Embryonic facial prominence (tissue), 1 donor: ENCODE measurements around the gene LCE7A.

Source experiments
- DNase-seq: peaks from one replicate; pipeline ENCODE4 v3.0.0-alpha.2; 2016; ENCODE audit errors: extremely low spot score

LCE7A gene

DNA sequence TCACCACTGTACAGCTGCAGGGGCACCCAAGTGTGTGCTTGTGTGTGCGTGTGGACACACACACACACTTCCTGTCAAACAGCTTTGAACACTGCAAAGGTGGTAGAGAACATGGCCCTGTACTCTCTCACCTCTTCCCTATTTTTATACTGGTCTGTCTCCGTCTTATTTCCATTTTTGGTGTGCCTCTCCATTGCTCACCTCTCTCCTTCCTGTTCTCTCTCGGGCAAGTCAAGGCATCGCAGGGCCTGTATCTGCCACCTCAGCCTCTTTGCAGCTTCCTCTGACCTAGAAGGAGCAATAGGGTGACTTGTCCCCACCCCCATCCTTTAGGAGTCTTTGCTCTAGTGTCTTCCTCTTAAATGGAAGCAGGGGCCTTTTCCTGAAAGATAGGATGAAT, 20.5 kb downstream of the LCE7A start:
- DNase-seq, result no peak

DNA sequence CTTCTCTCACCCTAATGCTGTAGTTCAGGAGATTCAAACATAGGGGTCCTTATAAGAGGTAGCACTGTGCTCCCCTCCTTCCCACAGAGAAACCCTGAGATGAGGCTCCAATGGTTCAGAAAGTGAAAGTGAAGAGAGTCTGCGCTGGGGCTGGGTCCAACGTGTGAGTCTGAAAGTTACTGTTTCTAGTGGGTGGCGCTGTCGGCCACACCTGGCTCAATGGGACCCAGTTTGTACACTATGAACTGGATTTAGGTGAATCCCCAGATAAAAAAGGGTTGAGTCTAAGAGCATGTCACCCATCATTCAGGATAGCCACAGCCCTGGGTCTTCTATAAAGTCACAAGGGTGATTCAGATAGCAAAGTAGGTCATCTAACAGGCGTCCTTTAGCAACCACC, 21.1 kb downstream of the LCE7A start:
- no peak for DNase-seq

DNA sequence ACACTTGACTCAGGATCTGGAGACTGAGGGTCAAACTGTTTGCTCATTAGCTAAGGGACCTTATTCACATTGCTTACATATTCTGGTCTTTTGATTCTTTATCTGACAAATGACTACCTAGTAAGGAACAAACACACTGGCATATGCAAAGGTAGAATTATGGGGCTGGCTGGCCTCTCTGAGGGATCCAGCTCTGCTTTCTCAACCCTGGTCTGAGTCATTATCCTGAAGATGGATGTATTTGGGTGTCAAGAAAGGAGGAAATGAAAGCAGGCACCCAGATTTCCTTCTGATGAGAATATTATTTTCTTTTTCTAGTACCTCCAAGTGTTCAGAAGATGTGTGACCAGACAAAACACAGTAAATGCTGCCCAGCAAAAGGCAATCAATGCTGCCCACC, 24.3 kb downstream of the LCE7A start:
- DNase-seq, result no peak

DNA sequence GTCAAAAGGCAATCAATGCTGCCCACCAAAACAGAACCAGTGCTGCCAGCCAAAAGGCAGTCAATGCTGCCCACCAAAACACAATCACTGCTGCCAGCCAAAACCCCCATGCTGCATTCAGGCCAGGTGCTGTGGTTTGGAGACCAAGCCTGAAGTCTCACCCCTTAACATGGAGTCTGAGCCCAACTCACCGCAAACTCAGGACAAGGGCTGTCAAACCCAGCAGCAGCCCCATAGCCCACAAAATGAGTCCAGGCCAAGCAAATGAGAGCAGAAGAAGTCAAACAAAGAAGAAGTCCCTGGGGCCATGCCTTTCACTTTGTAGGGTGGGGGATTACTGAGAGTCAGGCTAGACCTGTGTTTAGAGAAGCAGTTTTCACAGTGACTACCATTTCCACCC, 24.7 kb downstream of the LCE7A start:
- DNase-seq, result no peak

DNA sequence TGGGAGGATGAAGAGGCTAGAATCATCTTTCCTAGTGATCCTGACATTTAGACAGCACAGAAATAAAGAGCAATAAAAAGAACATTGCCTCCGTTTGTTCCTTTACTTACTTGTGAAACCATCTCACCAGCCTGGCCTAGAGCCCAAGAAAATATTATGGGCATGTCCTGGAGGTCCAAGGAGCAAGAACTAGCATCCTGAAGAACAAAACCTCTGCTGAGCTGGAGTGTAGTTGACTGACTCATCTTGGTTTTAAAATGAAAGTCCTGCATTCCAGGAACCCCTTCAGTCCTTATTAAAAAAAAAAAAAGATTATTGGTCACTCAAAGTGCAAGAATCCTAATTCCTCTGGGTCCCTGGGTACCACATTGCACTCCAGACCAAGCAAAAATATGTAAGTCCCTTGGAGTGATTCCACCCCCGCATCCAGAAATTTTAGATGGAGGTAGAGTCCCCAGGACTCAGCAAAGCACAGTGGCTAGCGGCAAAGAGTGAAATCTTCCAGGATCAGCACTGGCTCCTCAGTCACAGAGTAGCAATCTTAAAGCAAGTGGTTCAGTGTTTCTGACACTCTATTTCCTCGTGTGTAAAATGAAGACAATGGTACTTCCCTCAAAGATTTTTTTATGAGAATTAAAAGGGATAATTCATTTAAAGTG, 25.3 kb downstream of the LCE7A start:
- DNase-seq, result no peak

DNA sequence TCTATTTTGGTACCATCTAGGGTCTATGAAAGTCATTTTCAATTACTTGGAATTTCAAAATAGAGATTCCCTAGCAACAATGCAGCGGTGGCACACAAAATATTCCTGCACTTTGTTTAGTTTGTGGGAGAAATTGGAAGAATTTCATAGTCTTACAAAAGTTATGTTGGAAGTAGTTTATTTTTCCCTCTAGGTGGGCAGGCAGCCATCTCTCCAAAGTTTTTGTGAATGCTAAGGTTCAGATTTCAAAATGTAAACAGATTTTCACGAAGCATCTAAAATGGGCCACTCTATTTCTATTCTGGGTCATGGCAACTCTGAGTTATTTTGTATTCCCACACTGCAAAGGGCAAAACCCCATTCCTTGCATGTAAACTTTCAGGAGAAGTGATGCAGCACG, 26.3 kb downstream of the LCE7A start:
- DNase-seq, result no peak

DNA sequence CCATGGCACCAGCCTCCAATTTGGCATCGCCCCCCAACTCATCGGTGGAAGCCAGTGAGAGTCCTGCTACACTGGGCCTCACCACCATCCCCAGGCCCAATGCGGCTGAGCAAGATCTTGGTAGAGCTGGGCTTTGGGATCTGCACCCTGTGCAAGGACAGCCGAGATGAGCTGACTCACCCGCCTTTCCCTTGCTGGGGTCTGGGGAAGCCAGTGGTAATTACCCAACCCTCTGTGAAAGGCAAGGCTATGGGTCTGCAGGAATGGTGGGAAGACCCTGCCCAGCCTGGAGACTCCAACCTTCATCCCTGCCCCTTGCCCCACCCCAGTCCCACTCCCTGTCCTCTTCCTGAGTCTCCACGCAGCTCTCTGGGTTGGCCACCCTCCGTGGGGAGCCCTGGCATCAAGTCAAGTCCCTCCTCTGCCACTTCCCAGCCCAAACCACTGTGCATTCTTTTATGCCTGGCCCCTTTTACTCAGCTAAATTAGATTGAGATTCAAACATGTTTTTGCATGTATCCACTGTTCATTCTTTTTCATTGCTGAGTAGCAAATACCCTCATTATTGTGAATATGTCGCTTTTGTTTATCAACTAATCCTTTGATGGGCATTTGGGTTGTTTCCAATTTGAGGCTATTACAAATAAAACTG, 27.1 kb downstream of the LCE7A start:
- no peak for DNase-seq

DNA sequence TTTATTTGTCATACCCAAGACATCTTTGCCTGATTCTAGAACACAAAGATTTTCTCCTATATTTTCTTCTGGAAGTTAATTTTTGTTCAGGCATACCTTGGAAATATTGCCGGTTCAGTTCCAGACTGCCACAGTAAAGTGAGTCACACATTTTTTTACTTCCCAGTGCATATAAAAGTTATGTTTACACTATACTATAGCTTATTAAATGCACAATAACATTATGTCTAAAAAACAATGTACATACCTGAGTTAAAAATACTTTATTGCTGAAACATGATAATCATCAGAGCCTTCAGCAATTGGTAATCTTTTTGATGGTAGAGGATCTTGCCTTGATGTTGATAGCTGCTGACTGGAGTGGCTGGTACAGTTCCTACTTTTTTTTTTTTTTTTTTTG, 28.3 kb downstream of the LCE7A start:
- no peak for DNase-seq

DNA sequence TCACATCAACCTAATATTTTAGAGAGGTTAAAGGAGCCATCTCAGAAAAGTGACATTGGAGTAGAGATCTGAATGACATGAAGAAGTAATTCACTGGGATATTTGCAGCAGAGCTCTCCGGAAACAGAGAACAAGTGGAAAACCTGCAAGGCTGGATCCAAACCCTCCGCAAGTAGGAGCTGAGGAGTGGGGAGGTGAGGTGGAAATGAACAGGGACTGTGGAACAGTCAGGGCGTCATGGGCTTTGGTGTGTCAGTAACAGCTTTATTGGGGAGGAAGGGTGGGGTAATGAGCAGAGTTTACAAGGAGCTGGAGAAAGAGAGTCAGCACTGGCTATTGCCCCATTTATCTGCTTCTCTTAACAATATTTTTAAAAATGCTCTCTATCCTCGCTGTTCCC, 39.2 kb downstream of the LCE7A start:
- no peak for DNase-seq

DNA sequence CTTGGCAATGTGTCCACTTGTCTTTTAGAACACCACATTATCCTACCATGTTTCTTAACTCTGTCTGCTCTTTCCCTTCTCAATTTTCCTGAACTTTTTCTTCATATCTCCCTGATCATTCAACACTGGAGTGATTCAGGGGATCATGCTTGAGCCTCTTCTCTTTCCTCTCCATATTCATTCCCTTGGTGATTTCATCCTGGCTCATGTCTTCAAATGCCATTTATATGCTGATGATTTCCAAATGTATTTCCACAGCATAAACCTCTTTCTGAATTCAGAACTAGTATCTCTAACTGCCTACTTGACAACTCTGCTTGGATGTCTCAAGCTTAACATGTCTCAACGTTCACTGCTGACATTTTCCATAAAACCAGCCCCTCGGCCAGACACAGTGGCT, 40.1 kb downstream of the LCE7A start:
- no peak for DNase-seq

DNA sequence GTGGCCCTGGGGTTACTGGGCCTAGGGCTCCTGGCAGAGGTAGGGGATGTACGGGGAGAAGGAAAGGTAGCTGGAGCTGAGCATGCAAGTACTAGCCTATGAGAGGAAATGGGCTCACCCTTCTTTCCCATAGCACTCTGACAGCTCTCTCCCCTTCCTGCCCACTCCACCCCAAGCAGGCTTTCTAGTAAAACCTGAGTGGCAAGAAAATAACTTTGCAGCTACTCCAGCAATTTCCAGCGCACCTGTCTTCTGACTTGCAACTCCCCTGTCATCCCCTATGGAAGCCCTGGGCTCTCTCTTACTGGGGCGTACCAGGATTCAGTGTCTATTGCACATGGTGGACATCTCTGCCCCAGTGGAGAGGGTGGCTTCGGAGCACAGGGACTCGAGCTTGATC, 41.8 kb downstream of the LCE7A start:
- no peak for DNase-seq

DNA sequence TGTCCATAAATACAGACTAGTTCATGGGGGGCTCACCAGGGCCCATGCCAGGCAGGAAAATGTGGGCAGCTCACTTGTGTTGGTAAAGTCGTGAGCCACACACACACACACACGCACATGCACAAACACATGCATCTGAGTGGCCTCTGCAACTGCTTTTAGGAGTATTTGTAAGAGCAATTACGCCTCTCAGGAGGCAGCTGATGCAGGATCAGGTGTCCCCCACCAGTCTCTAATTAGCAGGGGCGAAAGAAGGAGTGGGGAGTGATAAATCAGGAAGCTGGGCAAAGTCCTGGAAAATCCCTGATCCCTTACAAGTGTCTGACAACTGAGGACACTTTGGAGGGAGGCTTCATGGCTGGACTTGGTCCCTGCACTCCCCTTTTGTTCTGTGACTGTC, 42.8 kb downstream of the LCE7A start:
- no peak for DNase-seq

DNA sequence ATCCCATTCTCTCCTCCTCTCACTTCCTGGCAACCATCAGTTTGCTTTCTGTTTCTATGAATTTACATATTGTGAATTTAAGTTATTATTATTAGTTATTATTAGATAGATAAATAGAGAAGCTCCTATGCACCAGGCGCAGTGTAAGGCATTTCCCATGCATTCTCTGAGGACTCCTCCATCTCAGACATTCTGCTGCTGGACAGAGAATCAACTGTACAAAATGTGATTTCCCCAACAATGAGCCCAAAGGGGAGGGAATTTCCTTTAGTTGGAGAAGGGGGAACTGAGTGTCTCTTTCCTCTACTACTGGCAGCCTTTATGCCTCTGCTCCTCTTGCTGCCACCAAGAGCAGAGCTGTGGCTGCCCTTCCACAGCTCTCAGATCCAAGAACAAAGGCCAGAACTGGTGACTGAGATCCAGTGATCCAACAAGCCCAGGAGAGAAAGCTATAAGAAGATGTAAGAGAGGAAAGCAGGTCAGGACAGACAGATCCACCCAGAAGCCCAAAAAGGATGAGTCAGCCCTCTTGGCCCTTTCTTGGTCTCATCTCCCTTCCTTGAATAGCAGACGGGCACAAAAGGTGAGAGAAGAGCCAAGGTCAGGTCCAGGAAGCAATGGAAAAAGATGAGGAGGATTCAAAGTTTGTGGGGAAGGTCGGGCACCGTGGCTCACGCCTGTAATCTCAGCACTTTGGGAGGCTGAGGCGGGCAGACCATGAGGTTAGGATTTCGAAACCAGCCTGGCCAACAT, 45.1 kb downstream of the LCE7A start:
- DNase-seq, result no peak

DNA sequence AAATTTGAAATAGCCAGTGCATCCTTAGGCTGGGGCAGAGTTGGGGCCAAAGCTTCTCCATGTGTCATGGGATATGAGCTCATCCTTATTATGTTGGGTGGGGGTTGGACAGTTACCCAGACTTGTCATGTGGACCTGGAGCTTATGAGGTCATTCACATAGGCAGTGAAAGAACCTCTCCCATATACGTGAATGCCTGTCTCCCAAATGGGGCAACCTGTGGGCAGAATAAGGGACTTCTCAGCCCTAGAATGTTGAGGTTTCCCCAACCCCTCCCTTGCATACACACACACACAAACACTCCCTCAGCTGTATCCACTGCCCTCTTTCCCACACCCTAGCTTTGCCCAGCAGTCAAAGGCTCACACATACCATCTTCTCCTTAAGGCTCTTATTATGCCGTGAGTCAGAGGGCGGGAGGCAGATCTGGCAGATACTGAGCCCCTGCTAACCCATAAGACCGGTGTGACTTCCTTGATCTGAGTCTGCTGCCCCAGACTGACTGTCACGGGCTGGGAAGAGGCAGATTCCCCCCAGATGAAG, 46.3 kb downstream of the LCE7A start:
- DNase-seq, result no peak

DNA sequence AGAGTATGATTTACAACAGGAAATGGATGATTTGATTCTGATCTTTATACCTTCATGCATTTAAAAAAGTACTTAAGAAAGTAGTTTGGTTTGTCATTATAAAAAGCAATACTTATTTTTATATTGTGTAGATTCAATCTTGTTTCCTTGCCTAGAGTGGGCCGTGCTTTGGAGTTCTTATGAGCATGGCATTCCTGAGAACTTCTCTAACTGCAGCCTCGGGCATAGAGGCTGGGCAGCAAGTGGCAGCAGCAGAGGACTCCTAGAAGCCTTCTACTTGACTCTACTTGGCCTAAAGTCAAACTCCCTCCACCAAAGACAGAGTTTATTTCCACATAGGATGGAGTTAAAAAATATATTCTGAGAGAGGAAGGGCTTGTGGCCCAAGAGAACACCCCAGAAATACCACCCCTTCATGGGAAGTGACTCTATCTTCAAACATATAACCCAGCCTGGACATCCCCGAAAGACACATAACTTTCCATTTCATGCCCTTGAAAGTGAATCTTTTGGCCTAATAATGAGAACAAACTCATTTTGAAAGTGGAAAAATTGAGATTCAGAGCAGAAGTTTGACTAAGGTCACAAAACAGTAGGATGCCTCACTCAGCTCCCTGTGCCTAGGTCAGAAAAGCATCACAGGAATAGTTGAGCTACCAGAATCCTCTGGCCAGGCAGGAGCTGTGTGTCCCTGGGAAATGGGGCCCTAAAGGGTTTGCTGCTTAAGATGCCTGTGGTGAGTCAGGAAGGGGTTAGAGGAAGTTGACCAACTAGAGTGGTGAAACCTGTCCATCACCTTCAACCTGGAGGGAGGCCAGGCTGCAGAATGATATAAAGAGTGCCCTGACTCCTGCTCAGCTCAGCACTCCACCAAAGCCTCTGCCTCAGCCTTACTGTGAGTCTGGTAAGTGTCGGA, 48.1 kb downstream of the LCE7A start, which contains the start of gene IVL:
TSS of gene IVL (plus strand) at position 861 of the 916 bp plus-strand sequence. CDS start 1,252 bp downstream, outside the sequence.
- no peak for DNase-seq

DNA sequence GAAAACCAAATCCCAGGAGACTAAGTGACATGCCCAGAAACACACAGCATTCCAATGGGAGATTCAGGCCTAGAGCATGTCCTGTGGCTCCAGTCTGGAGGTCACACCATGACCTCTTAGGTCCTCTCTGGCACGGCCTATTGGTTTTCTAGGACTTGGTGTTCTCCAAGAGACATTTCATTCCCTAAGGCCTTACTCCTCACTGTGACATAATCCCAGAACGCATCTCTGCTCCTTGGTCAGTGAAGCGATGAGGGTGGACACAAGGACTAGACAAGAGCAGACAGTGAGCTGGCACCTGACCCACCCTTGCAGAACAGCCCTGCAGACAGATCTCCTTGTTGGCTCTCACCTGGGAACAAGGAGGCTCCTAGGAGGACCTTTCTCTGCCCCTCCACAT, 49.4 kb downstream of the LCE7A start:
- DNase-seq, result no peak
